ACHN (cell line): Measurements from ENCODE around the gene DERL2.

Experiments
- DNase-seq: peaks from one replicate; pipeline ENCODE4 v3.0.0-alpha.2; 2015
- in situ Hi-C: cut with HindIII; loops from 2 replicates; pipeline ENCODE4 v1.10.0; 2017; ENCODE audit warnings: low sequenced_read_pairs, low pct_ligation_motif_present, low pct_unique_long_range_greater_than_20kb

DERL2 gene

GRCh38 chr17:5485270-5486205 is at the start of gene DERL2:
Gene DERL2 (minus strand): TSS chr17:5486178. CDS start chr17:5486161, 17 bp downstream.
- in situ Hi-C loops: no loop called here
- DNase-seq: peak; percentile 55

DNA sequence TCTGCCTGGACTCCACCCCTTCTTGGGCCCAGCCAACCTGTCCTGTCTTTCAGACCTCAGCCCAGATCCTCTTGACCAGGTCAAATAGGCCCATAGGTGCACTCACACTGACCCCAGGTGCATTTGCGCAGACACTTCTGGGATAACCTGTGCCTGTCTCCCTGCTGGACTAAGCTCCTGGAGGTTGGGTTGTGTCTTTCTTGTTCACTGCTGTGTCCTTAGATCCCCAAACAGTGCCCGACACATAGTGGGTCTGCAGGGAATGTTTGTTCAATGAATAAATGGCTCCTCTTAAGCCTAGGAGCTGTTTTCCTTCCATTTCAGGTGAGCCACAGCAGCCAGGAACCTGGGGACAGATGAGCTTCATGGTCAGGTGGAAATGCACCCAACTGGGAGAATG is 49.5 kb upstream of the DERL2 start:
- in situ Hi-C loops: no loop called here
- no peak for DNase-seq

- in situ Hi-C loops: no loop called here
- peak; percentile 82 for DNase-seq
Observed at GRCh38 chr17:5533486-5534315, 47.7 kb upstream of the DERL2 start.

DNA sequence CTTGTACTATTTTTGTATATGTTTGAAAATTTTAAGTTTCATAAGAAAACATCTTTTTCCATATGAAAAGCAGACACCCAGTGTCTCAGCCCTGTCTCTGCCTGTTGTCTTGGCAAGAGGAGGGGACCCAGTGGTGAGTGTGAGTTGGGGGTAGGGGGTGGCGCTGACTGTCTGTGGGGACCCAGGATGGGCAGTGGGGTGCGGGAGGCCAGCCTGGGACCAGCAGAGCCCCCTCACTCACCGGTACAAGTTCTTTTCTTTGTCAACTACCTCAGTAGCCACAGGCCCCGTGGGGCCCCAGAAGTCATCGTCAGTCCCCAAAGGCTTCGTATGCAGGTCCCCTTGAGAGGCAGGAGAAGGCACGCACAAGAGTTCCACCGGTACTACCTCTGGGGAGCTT is 46.6 kb upstream of the DERL2 start:
- in situ Hi-C loops: no loop called here

DNA sequence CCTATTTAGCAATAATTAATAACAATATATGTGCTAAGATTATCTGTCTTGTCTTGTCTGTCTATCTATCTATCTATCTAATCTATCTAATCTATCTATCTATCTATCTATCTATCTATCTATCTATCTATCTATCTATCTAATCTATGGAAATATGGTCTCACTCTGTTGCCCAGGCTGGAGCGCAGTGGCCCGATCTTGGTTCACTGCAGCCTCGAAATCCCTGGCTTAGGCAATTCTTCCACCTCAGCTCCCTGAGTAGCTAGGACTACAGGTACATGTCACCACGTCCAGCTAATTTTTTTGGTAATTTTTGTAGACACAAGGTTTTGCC is 45.1 kb upstream of the DERL2 start:
- DNase-seq: no peak
- in situ Hi-C loops: no loop called here

More for the DNA sequence above, 46.6 kb upstream of the DERL2 start:
- no peak for DNase-seq

DNA sequence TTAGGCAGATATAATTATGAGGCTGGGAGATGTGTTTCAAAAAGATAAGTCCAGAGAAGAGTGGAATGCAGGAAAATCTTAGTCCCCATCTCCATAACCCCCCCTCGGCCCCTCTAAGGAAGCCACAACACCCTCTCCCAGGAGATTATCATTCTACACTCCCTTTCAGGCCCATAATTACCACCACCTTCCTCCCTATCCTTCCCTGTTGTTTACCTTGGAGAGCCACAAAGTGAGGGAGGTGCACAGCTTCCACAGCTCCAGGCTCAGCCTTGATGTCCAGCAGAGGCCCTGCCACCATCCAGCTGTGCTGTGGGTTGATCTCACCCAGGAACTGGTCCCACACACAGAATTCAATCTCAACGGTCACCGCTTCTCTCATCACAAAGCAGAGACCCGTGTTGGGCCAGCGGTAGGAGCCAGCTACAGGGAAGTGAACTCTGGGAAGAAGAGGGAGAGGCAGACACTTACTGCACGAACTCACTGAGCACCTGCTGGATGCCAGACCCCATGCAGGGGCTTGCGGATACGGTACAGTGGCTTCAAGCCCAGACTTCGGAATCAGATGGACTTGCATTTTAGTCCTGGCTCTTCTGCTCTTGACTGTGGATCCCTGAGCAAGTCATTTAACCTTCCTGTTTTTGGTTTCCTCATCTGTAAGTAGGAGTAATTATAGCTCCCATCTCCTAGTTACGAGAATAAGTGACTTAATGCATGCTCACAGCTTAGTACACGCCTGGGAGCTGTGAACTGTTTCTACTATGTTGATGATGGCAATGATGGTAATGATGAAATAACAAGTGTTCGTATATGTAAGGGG is 44.5 kb upstream of the DERL2 start:
- DNase-seq: no peak
- in situ Hi-C loops: no loop called here

- no peak for DNase-seq
- in situ Hi-C loops: no loop called here
Observed at GRCh38 chr17:5527601-5528250, 41.7 kb upstream of the DERL2 start.

DNA sequence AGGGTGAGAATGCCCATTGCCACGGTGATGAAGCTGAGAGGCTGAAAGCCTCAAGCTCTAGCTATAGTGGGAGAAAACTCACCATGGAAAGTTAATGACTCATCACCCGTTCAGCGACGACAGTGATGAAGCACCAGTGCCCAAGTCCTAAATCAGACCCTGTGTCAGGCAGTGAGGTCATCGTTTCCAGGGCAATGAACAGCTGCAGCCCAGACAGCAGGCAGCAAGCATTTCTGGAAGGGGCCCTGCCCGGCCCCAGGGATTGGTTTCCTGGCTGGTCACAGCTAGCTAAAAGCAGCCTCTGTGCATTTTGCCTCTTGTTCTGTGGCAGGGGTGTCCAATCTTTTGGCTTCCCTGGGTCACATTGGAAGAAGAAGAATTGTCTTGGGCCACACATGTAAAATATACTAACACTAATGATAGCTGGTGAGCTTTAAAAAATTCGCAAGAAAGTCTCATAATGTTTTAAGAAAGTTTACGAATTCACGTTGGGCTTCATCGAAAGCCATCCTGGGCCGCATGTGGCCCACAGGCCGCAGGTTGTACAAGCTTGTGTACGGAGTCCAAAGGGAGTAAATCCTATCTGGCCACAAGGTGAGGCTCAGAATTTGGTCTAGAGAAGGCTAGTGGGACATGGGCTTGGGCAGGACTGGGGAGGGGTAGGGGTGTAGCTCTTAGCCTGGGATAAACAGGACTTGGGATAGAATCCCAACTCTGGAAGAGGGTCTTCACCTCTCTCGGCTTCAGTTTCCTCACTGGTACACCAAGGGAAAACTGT is 41.0 kb upstream of the DERL2 start:
- in situ Hi-C loops: no loop called here
- DNase-seq: peak; percentile 96

DNA sequence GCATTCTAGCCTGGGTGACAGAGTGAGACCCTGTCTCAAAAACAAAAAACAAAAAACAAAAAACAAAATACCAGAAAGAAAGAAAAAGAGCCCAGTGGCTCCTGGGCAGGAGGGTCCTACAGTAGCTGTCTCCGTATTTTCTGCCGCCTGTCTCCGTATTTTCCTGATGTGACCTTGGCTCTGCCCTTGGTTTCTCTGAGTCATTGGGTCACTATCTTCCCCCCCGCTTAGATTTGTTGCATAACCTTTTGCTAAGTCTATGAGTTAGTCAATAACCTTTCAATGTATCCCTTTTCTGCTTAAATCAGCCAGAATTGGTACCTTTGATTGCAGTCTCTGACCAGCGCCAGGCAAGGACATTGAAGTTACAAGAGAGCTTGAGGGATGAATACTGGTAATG is 37.3 kb upstream of the DERL2 start:
- DNase-seq: no peak
- in situ Hi-C loops: no loop called here

DNA sequence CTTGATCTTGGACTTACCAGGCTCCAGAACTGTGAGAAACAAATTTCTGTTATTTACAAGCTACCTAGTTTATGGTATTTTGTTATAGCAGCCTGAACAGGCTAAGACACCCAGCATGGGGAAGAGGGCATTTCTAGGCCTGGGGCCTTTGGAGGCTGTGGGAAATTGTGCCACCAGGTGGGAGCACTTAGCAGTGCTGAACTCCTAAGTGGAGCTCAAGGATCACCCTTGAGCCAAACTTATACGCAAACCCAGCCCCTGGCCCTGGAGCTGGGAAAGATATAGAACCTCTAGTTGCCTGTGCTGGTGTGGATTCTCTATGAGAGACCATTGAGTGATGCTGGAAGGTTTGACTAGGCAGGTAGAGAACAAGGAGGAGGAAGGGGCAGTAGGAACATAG is 36.5 kb upstream of the DERL2 start:
- in situ Hi-C loops: no loop called here
- no peak for DNase-seq

GRCh38 chr17:5516060-5516792 is 30.2 kb upstream of the DERL2 start:
- peak; percentile 99 for DNase-seq
- in situ Hi-C loops: no loop called here

GRCh38 chr17:5514976-5515375 is 29.0 kb upstream of the DERL2 start:
- in situ Hi-C loops: no loop called here

GRCh38 chr17:5513628-5514027 is 27.6 kb upstream of the DERL2 start:
- in situ Hi-C loops: no loop called here
- no peak for DNase-seq

More at GRCh38 chr17:5514976-5515375, 29.0 kb upstream of the DERL2 start:
- no peak for DNase-seq

DNA sequence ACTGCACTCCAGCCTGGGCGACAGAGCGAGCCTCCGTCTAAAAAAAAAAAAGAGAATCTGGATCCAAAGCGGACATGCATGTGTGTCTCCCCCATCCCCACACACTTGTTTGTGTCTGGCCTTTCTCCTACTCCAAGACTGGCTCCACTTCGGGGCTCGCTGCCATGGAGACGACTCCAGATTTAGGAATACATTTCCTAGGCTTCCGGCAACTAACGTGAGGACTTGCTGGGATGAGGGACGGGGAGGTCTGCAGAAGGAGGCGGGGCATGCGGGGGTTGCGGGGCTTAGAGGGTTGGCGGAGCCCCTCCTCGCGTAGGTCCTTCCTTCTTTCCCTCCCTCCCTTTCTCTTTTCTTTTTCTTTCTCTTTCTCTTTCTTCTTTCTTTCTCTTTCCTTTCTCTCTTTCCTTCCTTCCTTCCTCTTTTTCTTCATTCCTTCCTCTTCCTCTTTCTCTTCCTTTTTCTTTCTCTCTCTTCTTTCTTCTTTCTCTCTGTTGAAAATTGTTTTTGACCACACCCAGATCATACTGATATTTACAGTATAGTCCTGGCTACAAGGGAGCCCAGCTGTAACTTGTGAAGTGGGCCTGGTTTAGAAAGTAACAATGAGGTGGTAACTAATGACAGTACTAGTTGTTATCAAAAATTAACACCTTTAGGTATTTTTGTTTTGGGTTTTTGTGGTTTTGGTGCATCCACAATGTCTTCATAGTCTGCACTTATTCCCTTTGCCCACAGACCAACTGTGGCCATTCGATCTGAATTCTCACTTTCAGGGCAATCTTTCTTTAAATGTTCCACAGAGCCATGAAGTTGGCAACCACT is 25.6 kb upstream of the DERL2 start:
- in situ Hi-C loops: no loop called here

DNA sequence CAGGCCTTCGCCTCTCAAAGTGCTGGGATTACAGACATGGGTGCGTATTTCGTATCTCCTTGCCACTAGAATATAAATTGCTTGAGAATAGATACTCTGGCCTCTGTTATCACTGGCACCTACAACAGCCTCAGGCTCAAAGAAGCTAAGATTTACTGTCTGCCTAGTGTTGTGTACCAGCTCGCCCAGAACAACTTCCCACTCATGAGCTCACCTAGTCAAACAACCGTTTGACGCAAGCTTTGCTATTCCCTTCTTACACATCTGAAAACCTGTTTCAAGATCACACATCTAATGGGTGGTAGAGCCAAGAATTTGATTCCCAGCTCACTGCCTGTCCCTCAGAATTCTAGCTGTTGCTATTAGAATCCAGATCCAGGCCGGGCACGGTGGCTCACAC is 24.8 kb upstream of the DERL2 start:
- no peak for DNase-seq
- in situ Hi-C loops: no loop called here

More for the DNA sequence above, 25.6 kb upstream of the DERL2 start:
- no peak for DNase-seq

GRCh38 chr17:5509482-5509881 is 23.5 kb upstream of the DERL2 start:
- no peak for DNase-seq
- in situ Hi-C loops: no loop called here
